AG20443 (cell line): ENCODE data around the gene CD244.
A peak's percentile ranks its signal among the peaks of the same experiment; 100 is the strongest.
"Not testable (repeated sequence)": the region's sequence is repeated elsewhere in the genome, so short reads cannot be mapped to it uniquely, and the experiment has no call there.

Experiments
- DNase-seq: peaks from one replicate; pipeline ENCODE4 v3.0.0; 2012; ENCODE audit warnings: low spot score, mixed read lengths

CD244 gene, protein sequence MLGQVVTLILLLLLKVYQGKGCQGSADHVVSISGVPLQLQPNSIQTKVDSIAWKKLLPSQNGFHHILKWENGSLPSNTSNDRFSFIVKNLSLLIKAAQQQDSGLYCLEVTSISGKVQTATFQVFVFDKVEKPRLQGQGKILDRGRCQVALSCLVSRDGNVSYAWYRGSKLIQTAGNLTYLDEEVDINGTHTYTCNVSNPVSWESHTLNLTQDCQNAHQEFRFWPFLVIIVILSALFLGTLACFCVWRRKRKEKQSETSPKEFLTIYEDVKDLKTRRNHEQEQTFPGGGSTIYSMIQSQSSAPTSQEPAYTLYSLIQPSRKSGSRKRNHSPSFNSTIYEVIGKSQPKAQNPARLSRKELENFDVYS

GRCh38 chr1:160862203-160863060 is at the start of gene CD244:
Gene CD244, minus strand, starts transcription at chr1:160862887. Its CDS starts 210 bp downstream, at chr1:160862677.
- no peak for DNase-seq

GRCh38 chr1:160911925-160912324 is 49.2 kb upstream of the CD244 start:
- no peak for DNase-seq

GRCh38 chr1:160911441-160911840 is 48.8 kb upstream of the CD244 start:
- no peak for DNase-seq

DNA sequence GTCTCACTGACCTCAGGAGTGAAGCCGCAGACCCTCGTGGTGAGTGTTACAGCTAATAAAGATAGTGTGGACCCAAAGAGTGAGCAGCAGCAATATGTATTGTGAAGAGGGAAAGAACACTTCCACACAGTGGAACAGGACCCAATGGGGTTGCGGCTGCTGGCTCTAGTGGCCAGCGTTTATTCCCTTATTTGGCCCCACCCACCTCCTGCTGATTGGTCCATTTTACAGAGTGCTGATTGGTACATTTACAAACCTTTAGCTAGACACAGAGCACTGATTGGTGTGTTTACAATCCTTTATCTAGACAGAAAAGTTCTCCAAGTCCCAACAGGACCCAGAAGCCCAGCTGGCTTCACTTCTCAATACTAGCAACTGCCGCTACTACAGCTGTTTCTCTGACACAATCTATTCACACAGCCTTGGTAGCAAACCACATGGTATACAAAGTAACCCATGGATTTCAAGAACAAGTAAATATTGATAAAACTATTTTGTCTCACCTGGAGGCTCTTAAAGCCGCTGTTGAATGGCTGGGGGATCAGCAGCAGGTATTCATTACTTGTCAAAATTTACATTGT is 47.6 kb upstream of the CD244 start:
- DNase-seq = no peak

DNA sequence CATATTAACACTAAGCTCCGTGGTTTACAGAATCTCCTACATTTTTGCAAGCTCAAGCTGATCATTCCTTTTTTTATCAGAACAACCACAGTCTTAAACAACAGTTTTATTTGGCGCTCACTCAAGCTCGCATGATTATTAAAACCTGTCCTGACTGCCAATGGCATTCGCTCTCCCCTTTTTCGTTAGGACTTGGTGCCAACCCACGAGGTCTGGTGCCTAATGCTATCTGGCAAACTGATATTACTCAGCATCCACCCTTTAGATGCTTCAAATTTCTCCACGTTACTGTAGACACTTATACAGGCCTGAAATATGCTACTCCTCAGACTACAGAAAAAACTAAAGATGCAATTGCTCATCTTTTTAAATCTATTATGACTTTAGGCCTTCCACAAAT is 45.3 kb upstream of the CD244 start:
- DNase-seq = no peak

GRCh38 chr1:160905617-160905989 is 42.9 kb upstream of the CD244 start:
- no peak for DNase-seq

DNA sequence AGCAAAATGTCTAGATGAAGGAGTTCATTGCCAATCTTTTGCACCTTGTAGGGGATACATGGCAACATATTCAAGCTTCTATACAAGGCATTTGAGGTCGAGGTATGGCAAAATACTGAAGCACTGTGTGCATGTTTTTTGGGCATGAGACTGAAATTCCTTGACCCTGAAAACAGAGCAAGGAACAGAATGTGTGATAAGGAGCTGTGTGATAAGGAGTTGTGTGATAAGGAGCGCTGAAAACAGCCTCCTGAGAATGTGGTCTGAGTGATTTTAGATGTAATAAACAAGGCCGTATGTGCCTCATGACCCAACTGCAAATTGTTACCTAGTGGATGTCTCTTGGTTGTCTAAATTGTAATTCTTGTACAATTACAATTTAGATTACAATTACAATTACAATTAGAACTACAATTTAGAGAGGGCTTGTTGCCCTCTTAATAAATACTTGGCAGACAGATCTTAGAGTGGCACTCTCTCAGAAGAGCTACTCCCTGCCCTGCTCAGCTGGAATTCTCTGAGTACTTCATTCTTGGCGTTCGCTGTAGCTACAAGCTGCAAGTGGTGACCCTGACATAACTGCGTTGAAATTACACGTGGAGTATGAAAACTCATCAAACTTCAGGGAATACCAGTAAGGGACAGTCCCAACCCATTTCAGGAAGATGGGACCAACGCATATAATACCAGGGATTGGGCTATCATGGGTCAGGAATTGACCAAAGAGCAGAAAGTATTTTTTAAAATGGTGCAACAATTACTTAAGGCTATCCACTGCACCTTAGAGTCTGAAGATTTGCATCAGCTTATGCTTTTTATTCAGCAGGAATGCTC is 42.3 kb upstream of the CD244 start:
- no peak for DNase-seq

- not testable (repeated sequence) for DNase-seq
Observed at GRCh38 chr1:160902251-160902650, 39.6 kb upstream of the CD244 start.

DNA sequence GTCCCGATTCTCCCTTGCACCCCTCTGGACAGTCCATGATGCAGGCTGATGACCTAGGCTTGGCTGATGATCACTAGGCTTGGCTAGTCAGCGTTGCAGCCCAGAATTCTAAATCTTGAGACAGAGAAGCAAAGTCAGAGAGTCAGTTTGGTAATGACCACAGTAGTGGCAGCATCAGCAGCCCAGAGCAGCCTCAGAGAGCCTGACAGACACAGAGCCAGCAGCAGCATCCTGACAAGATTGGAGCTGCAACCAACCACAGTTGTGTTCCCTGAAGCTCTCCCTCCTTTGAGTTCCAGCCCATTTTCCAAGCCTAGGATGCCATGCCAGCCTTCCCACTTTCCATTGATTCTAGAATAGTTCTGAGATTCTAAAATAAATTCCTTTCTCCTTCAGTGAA is 39.1 kb upstream of the CD244 start:
- no peak for DNase-seq

DNA sequence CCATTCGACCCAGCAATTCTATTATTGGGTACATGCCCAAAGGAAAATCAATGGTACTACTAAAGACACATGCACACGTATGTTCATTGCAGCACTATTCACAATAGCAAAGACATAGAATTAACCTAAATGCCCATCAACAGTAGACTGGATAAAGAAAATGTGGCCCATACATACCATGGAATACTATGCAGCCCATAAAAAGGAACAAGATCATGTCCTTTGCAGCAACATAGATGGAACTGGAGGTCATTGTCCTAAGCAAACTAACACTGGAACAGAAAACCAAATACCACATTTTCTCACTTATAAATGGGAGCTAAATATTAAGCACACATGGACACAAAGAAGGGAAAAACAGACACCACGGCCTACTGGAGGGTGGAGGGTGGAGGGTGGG is 38.0 kb upstream of the CD244 start:
- DNase-seq = not testable (repeated sequence)

GRCh38 chr1:160894368-160895135 is 31.9 kb upstream of the CD244 start:
- DNase-seq = not testable (repeated sequence)

- DNase-seq = no peak
Observed at GRCh38 chr1:160891474-160891873, 28.8 kb upstream of the CD244 start.

GRCh38 chr1:160888926-160889325 is 26.2 kb upstream of the CD244 start:
- DNase-seq = no peak

DNA sequence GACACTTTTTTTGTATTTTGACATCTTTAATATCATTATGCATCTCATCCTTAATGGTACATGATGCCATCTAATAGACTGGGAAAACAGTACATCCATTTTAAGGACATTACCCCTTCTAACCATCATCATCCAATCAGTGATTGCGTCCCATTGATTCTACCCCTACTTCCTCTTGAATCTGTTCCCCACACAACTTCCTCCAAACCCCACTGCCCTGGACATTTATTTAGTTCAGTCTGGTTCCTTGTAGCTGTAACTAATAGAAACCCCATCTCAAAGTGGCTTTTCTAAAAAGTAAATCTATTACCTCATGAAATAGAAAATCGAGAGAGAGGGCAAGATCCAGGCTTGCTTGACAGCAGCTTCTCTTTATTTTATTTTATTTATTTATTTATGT is 24.4 kb upstream of the CD244 start:
- no peak for DNase-seq

- no peak for DNase-seq
Observed at GRCh38 chr1:160885042-160885441, 22.4 kb upstream of the CD244 start, which contains the start of gene ITLN1. Gene ITLN1, minus strand, starts transcription at chr1:160885180. Its CDS starts 303 bp downstream, at chr1:160884877.

GRCh38 chr1:160884579-160884978 is 21.9 kb upstream of the CD244 start:
- DNase-seq = no peak

DNA sequence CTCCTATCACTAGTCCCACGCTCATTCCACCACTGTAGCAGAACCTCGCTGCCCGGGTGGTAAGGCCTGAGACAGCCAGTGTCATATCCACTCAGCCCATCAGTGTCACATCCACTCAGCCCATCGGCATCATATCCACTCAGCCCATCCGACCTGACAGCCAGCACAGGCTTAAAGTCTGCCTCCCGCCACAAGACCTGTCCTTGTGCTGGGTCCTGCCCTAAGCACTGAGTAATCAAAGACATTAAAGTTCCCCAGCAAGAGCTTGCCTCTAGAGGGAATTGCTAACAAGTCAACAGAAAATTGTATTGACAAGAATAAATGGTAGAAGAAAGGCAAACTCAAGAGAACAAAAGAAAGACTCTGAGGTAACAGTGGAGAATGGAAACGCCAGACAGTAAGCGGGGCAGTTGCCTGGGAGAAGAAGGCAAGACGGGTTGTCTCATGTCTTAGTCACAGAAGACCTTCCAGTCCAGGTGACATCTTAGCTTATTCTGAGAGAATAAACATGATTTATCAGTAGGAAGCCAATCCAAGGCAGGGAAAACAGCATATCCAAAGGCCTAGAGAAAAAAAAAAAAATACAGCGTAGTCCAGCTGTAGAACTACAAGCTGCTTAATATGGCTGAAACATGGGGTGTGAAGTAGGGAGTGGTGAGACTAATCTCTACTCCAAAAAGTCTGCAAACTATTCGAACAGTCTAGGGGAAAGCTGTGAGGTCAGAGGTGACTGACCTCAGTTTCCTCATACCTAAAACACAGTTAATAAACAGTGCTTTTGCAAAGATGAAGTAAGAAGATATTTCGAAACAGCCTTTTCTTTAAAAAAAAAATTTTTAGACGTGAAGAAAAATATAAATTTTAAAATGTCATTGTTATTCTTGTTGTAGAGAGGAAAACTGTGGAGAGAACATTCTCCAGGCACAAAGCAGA is 21.2 kb upstream of the CD244 start:
- no peak for DNase-seq

DNA sequence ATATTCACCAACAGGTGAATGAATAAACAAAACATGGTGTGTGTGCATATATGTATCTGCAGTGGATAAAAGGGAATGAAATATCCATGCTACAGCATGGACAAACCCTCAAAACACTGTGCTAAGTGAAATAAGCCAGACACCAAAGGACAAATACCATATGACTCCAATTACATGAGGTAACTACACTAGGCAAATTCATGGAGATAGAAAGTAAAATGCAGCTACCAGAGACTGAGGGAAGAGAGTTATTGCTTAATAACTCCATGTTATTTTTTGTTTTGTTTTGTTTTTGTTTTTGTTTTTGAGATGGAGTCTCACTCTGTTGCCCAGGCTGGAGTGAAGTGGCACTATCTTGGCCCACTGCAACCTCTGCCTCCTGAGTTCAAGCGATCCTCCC is 19.9 kb upstream of the CD244 start:
- no peak for DNase-seq

GRCh38 chr1:160881264-160881663 is 18.6 kb upstream of the CD244 start:
- not testable (repeated sequence) for DNase-seq

DNA sequence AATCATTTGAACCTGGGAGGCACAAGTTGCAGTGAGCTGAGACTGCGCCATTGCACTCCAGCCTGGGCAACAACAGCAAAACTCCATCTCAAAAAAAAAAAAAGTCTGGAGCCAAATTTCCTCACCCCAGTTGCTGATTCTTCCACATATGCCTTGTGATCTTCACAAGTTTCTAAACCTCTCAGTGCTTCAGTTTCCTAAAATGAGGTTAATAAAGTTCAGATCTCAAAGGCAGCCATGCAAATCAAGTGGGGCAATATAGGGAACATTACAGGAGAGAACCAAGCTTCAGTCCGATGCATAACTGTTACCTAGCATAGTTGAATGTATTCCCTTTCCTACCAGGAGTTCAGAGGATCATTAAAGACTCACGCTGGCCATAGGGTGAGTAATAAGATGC is 17.5 kb upstream of the CD244 start:
- peak; percentile 2 for DNase-seq
